ENCODE measurements around the gene CAPN12. TPM values are rescaled to one million over a fixed set of nuclear protein-coding genes. Genes with fewer than 3 reads are reported as not detected.

Gene CAPN12
- total and polyA plus RNA-seq, 2 of the 8 experiments (the other 6 are each of a cell fraction or from before 2014, with no cell fraction given): 8.8 to 20.0 TPM

DNA sequence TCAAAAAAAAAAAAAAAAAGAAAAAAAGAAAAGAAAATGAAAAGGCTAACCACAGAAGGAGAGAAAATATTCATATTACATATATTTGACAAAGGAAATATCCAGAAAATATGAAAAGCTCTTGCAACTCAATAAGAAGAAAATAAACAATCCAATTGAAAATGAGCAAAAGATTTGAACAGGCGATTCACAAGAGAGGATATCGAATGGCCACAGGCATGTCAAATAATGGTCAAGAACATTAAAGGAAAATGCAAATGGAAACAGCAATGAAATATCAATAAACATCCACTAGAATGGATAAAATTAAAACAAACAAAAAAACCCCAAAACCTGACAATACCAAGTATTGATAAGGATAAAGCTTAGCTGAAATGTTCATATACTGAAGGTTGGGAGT is 20.9 kb upstream of the CAPN12 start:
- Histone ChIP-seq H2BK15ac (ENCODE audit: low read length) (no peak overlapping the region), H3K56ac (replicated peaks; ENCODE audit: insufficient read length, low read depth, low read length) (no peak overlapping the region), H2AK5ac (ENCODE audit: low read depth, low read length) (no peak overlapping the region), H4K8ac (ENCODE audit: extremely low read depth, insufficient read depth, low read length) (no peak overlapping the region), H3K4me3 (ENCODE audit: extremely low read depth in 1 of 4, insufficient read depth in 2 of 4, low read depth in 3 of 4, low read length in 4 of 4) (no peak overlapping the region), H3K23ac (ENCODE audit: insufficient read length) (no peak overlapping the region), H2BK120ac (replicated peaks; ENCODE audit: low read depth, low read length) (no peak overlapping the region), H4K5ac (ENCODE audit: insufficient read length, low read depth, low read length) (no peak overlapping the region), H3K36me3 (ENCODE audit: control insufficient read depth in 2 of 4, insufficient read depth in 4 of 4, low read length in 3 of 4) (no peaks in the 10 kb centered on the region), H3K4me1 (replicated peaks in 1 of 4; ENCODE audit: control insufficient read depth in 3 of 4, insufficient read depth in 4 of 4, low read length in 3 of 4) (no peaks in the 10 kb centered on the region), H3K14ac (ENCODE audit: insufficient read length) (no peak overlapping the region), H2BK20ac (ENCODE audit: low read length) (no peak overlapping the region), H3K18ac (ENCODE audit: extremely low read depth, low read length) (no peak overlapping the region), H3K27ac (ENCODE audit: low read depth, low read length) (no peak overlapping the region), H2BK5ac (ENCODE audit: low read depth, low read length) (no peak overlapping the region), H4K20me1 (replicated peaks in 1 of 2; ENCODE audit: control insufficient read depth in 1 of 2, insufficient read depth in 2 of 2, low read length in 2 of 2) (no peaks in the 10 kb centered on the region), H4K91ac (replicated peaks; ENCODE audit: insufficient read length, low read length) (no peak overlapping the region), H3K27me3 (replicated peaks in 1 of 4; ENCODE audit: control insufficient read depth in 3 of 4, extremely low read depth in 1 of 4, insufficient read depth in 3 of 4, low read length in 3 of 4) (no peaks in the 10 kb centered on the region), H3K9me3 (ENCODE audit: insufficient read depth in 2 of 2, low read depth in 1 of 2, low read length in 1 of 2) (no peaks in the 10 kb centered on the region), H3K79me1 (ENCODE audit: low read depth, low read length) (no peaks in the 10 kb centered on the region), H3K4me2 (ENCODE audit: insufficient read depth in 1 of 2, low read depth in 2 of 2, low read length in 2 of 2) (no peak overlapping the region), H3K9ac (replicated peaks in 1 of 4; ENCODE audit: extremely low read depth in 1 of 4, low read depth in 3 of 4, low read length in 3 of 4) (no peak overlapping the region), H3K23me2 (ENCODE audit: low read depth, low read length) (no peaks in the 10 kb centered on the region), H3K79me2 (ENCODE audit: control insufficient read depth in 1 of 2, insufficient read depth in 2 of 2, low read length in 2 of 2) (no peaks in the 10 kb centered on the region), H2AFZ (ENCODE audit: low read length) (no peak overlapping the region), H3K4ac (replicated peaks; ENCODE audit: insufficient read length, low read depth, low read length) (no peak overlapping the region), H2BK12ac (ENCODE audit: low read depth, low read length) (no peak overlapping the region)
- DNase-seq (ENCODE audit: low read depth in 1 of 2, low spot score in 2 of 2) (no peak), FAIRE-seq (no peak)
- no peak for TF ChIP-seq EZH2 (IDR thresholded peaks at IDR 0.05; ENCODE audit: low read depth, low read length, severe bottlenecking)
- no peak for TF ChIP-seq RAD21 (IDR thresholded peaks at IDR 0.05 in 1 of 2, conservative IDR thresholded peaks at IDR 0.05 in 1 of 2; ENCODE audit: low read depth in 2 of 2, low read length in 2 of 2)
- TF ChIP-seq MAFK (IDR thresholded peaks at IDR 0.05; ENCODE audit: low read depth, low read length): no peak
- no peak for TF ChIP-seq SP1 (IDR thresholded peaks at IDR 0.05; ENCODE audit: low read depth, low read length)
- no peak for TF ChIP-seq YY1 (IDR thresholded peaks at IDR 0.05; ENCODE audit: low read depth, low read length)
- no peak for TF ChIP-seq GTF2F1 (IDR thresholded peaks at IDR 0.05; ENCODE audit: borderline replicate concordance, low read depth, low read length)
- TF ChIP-seq CBX8 (IDR thresholded peaks at IDR 0.05; ENCODE audit: borderline replicate concordance, low read depth, low read length): no peak
- TF ChIP-seq KDM1A (IDR thresholded peaks at IDR 0.05; ENCODE audit: borderline replicate concordance, low read length): no peak
- TF ChIP-seq ZNF274 (IDR thresholded peaks at IDR 0.05; ENCODE audit: borderline replicate concordance, extremely low read depth, low read length): no peak
- no peak for TF ChIP-seq SP4 (IDR thresholded peaks at IDR 0.05; ENCODE audit: low read length)
- TF ChIP-seq TAF1 (IDR thresholded peaks at IDR 0.05; ENCODE audit: low read depth, low read length): no peak
- no peak for TF ChIP-seq PHF8 (conservative IDR thresholded peaks at IDR 0.05; ENCODE audit: low read depth, low read length)
- no peak for TF ChIP-seq RXRA (IDR thresholded peaks at IDR 0.05; ENCODE audit: insufficient read depth, low read depth, low read length)
- CTCF ChIA-PET (ENCODE audit: partially characterized antibody): no interaction called here
- POLR2A ChIA-PET (ENCODE audit: partially characterized antibody): interaction anchor here (1.8 kb wide), 1 partner anchor 82 kb away, joined by 6 read pairs; no protein-coding TSS in a partner anchor
- 96% methylated on average over 2 of the region's 2 CpGs; no CpG with 5 or more reads in 1 of the 2 experiments for WGBS, 2 experiments (ENCODE audit: extremely low coverage in 1 of 2, insufficient coverage in 1 of 2, insufficient read length in 1 of 2, insufficient replicate concordance in 2 of 2, low coverage in 1 of 2, low lambda C conversion rate in 2 of 2, missing lambda C conversion rate in 1 of 2)
